Neural cell (in vitro differentiated cells): ENCODE results near the gene KIFC3.

ENCODE experiments used
- MXI1 ChIP-seq: fragments of 450-650 bp; conservative IDR thresholded peaks from 2 replicates; pipeline ENCODE4 v1.6.1; 2014; ENCODE audit warnings: antibody characterized with exemption, mild to moderate bottlenecking; ENCODE audit not compliant: poor library complexity, severe bottlenecking
- POLR2AphosphoS5 ChIP-seq: IDR thresholded peaks from 2 replicates; pipeline ENCODE4 v1.6.1; 2012
- SMC3 ChIP-seq: fragments of 450-650 bp; conservative IDR thresholded peaks from 2 replicates; pipeline ENCODE4 v1.6.1; 2014; ENCODE audit warnings: antibody characterized with exemption, mild to moderate bottlenecking, moderate library complexity; ENCODE audit not compliant: poor library complexity
- TF ChIP-seq, protein P1 (sequence below): fragments of 450-650 bp; IDR thresholded peaks from 2 replicates; pipeline ENCODE4 v1.5.1; 2014; ENCODE audit warnings: antibody characterized with exemption, mild to moderate bottlenecking, moderate library complexity; ENCODE audit not compliant: poor library complexity, severe bottlenecking

DNA sequence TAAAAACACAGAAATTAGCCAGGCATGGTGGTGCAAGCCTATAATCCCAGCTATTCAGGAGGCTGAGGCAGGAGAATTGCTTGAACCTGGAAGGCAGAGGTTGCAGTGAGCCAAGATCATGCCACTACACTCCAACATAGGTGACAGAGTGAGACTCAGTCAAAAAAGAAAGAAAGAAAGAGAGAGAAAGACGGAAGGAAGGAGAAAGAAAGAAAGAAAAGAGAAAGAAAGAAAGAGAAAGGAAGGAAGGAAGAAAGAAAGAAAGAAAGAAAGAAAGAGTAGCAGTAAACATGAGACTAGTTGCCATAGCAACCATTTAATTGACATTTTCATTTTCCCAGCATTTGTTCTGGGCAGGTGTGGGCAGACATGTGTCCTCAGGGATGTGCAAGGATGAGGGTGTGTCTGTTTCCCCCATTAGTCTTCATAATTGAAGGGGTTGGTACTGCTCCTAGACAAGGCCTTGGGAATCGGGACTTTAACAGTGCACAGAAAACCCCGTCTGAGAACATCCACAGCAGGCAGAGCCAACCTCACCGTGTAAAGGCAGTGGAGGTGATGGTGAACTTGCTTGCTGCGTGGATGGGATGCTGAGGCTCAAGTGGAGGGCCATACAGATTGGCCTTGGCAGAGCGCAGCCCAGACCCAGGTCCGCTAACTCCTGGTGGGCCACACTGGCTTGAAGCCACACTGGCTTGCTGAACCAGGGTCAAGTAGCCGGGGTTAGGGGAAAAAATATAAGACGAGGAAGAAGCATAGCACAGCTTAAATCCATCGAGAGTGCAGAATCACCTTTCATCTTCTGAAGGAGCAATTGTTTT lies 35.2 kb upstream of the KIFC3 start:
- TF ChIP-seq POLR2AphosphoS5, result no peak
- TF ChIP-seq SMC3, result no peak
- no peak for TF ChIP-seq MXI1
- TF ChIP-seq, protein P1, sequence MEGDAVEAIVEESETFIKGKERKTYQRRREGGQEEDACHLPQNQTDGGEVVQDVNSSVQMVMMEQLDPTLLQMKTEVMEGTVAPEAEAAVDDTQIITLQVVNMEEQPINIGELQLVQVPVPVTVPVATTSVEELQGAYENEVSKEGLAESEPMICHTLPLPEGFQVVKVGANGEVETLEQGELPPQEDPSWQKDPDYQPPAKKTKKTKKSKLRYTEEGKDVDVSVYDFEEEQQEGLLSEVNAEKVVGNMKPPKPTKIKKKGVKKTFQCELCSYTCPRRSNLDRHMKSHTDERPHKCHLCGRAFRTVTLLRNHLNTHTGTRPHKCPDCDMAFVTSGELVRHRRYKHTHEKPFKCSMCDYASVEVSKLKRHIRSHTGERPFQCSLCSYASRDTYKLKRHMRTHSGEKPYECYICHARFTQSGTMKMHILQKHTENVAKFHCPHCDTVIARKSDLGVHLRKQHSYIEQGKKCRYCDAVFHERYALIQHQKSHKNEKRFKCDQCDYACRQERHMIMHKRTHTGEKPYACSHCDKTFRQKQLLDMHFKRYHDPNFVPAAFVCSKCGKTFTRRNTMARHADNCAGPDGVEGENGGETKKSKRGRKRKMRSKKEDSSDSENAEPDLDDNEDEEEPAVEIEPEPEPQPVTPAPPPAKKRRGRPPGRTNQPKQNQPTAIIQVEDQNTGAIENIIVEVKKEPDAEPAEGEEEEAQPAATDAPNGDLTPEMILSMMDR, result no peak
